Fibroblast of pulmonary artery (primary cell): ENCODE results near the gene WFIKKN1.

ENCODE experiments used
- DNase-seq: peaks from one replicate; pipeline ENCODE4 v3.0.0-alpha.2; 2010; ENCODE audit warnings: low read depth
- H3K4me3 ChIP-seq: replicated peaks from 2 replicates; pipeline ENCODE4 v1.5.1; 2011; ENCODE audit warnings: low read depth, mild to moderate bottlenecking, control low read depth, low read length, moderate library complexity
- TF ChIP-seq, protein P1 (sequence below): IDR thresholded peaks from 2 replicates; pipeline ENCODE4 v1.5.1; 2011; ENCODE audit warnings: mild to moderate bottlenecking, control low read depth, low read length, inconsistent platforms; ENCODE audit errors: missing control alignments

The WFIKKN1 gene

GRCh38 chr16:676565-676902 is 45.7 kb downstream of the WFIKKN1 start:
- no peak for DNase-seq
- no peak overlapping the region for H3K4me3 ChIP-seq
- TF ChIP-seq, protein P1, sequence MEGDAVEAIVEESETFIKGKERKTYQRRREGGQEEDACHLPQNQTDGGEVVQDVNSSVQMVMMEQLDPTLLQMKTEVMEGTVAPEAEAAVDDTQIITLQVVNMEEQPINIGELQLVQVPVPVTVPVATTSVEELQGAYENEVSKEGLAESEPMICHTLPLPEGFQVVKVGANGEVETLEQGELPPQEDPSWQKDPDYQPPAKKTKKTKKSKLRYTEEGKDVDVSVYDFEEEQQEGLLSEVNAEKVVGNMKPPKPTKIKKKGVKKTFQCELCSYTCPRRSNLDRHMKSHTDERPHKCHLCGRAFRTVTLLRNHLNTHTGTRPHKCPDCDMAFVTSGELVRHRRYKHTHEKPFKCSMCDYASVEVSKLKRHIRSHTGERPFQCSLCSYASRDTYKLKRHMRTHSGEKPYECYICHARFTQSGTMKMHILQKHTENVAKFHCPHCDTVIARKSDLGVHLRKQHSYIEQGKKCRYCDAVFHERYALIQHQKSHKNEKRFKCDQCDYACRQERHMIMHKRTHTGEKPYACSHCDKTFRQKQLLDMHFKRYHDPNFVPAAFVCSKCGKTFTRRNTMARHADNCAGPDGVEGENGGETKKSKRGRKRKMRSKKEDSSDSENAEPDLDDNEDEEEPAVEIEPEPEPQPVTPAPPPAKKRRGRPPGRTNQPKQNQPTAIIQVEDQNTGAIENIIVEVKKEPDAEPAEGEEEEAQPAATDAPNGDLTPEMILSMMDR = no peak

GRCh38 chr16:676913-677312 is 46.1 kb downstream of the WFIKKN1 start:
- H3K4me3 ChIP-seq = no peak overlapping the region
- no peak for DNase-seq
- TF ChIP-seq, protein P1 = no peak

DNA sequence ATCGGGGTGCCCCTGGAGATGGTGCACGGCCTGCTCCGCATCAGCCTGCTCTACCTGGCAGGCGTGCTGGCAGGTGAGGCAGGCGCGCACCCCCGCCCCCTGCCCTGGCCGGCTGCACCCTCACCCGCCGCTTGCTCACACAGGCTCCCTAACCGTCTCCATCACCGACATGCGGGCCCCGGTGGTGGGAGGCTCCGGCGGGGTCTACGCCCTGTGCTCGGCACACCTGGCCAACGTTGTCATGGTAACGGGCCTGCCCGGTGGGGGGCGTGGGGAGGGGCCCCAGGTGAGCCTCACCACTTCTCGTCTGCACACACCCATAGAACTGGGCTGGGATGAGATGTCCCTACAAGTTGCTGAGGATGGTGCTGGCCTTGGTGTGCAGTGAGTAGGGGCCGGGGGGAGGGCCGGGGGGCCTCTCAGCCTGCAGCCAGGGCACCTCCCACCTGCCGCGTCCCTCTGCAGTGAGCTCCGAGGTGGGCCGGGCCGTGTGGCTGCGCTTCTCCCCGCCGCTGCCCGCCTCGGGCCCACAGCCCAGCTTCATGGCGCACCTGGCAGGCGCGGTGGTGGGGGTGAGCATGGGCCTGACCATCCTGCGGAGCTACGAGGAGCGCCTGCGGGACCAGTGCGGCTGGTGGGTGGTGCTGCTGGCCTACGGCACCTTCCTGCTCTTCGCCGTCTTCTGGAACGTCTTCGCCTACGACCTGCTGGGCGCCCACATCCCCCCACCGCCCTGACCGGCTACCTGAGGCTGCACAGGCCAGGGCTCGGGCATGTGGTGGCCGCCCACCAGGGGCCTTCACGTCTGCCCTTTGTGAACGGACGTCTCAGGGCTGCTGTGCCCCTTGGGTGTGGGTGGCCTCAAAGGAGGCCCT is 46.8 kb downstream of the WFIKKN1 start:
- TF ChIP-seq, protein P1 = no peak
- DNase-seq = no peak
- no peak overlapping the region for H3K4me3 ChIP-seq

DNA sequence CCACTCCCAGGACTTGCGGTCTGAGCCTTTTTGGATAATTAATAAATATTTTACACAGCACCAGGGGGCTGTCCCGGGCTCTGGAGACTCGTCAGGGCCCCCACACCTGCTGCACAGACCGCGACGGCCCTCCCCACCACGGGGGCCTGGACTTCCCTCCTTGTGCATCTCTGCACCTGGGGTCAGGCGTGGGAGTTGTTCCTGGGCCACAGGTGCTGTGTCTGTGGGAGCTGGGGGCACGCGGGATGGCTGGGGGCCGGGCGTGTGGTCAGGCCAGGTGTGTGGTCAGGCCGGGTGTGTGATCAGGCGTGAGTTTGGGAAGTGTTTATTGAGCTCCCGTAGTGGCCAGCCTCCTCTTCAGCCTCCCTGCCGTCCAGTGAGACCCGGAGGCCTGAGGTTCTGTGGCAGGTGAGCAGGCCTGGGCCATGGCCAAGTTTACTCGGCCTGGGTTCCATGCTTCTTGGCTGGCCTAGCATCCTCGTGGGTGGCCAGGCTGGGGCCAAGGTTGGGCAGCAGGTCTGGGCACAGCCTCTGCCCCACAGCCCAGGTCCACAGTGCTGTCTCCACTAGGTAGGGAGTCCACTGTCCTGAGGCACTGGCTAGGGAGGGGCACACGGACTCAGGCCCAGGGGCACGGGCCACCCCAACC is 47.5 kb downstream of the WFIKKN1 start:
- H3K4me3 ChIP-seq = no peak overlapping the region
- TF ChIP-seq, protein P1 = no peak
- no peak for DNase-seq

DNA sequence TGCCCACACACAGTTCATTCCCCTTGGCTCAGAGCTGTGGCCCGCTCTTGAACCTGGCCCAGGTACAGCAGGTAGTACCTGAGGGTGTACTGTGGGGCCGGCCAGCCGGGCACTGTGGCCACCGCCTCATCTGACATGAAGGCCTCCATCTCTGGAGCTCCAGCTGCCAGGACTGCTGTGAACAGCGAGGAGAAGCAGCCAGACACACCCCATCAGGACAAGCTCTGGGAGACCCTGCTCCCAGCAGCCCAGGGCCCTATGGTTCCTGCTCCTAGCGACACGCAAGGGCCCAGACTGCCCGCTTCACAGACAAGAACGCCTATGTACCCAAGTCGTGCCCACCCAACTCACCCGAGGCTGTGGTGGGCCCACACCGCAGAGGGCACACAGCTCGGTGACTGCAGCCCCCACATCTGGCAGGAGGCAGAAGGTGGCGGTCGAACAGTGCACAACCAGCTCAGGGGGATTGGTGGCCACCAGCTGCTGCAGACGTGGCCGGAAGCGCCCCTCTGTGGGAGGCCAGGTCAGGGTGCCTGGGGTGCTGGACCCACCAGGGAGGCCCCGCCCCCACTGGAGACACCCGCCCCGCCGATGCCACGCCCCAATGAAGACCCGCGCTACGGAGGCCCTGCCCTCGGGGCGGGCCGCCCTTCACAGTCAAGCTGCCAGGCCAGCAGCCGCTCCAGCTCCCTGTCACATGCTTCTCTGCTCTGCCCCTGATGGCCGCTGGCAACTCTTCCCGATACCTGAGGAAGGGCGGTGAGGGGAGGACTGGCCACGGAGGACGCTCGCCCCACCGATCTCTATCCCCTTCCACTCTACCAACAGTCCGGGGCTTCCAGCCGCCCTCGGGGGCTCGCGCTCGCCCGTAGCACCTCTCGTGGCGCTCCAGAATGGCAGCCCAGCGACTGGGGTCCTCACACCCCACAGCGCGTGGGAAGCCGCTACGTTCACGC is 48.4 kb downstream of the WFIKKN1 start:
- peak; percentile 48 for DNase-seq
- TF ChIP-seq, protein P1 = no peak
- peak overlapping the region; percentile 57 for H3K4me3 ChIP-seq

DNA sequence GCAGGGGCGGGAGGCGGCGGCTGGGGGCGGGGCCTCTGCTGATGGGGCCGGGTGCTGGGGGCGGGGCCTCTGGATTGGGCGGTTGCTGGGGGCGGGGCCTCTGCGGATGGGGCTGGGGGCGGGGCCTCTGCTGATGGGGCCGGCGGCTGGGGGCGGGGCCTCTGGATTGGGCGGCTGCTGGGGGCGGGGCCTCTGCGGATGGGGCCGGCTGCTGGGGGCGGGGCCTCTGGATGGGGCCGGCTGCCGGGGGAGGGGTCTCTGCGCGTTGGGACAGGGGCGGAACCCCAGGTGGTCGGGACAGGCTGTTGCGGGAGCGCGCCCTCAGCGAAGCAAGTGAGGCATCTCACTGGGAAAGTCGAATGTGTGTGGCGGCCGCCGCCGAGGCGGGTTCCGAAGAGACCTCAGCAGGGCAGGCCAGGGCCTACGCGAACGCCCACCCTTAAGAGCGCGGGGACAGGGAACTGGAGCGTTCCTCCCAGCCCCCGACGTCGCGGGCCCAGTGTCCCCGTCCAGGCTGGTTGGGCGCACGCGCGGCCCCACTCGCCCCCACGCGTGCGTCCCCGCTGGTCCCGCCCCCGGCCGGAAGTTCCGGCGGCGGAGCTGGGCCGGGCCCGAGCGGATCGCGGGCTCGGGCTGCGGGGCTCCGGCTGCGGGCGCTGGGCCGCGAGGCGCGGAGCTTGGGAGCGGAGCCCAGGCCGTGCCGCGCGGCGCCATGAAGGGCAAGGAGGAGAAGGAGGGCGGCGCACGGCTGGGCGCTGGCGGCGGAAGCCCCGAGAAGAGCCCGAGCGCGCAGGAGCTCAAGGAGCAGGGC is 49.2 kb downstream of the WFIKKN1 start, which contains the start of gene STUB1:
Gene STUB1, plus strand, starts transcription at position 597 of the 811 bp plus-strand sequence. Its CDS starts 116 bp downstream, at position 713.
- H3K4me3 ChIP-seq = peak within 1 kb of the TSS; percentile 77
- TF ChIP-seq, protein P1 = no peak
- peak; percentile 87 for DNase-seq
